DOHH2 (cell line): Measurements from ENCODE around the gene SLC39A2.

Experiments used
- H3F3A ChIP-seq: fragments of 200-600 bp; sonication (generic), shearing (Covaris generic); 2 replicates; pipeline ENCODE4 v1.6.0; 2016; ENCODE audit warnings: antibody characterized with exemption, mild to moderate bottlenecking; ENCODE audit not compliant: control insufficient read depth, insufficient read depth
- H3K27ac ChIP-seq: fragments of 200-600 bp; sonication (generic); 2 replicates; pipeline ENCODE4 v1.5.1; 2014; ENCODE audit warnings: low read depth, mild to moderate bottlenecking, low read length, moderate library complexity
- H3K27me3 ChIP-seq: fragments of 200-600 bp; sonication (generic); 2 replicates; pipeline ENCODE4 v1.6.1; 2014; ENCODE audit warnings: mild to moderate bottlenecking, low read length, mixed read lengths; ENCODE audit not compliant: control insufficient read depth
- H3K36me3 ChIP-seq: fragments of 200-600 bp; sonication (generic); 2 replicates; pipeline ENCODE4 v1.6.1; 2014; ENCODE audit warnings: mild to moderate bottlenecking, low read length, moderate library complexity, mixed read lengths; ENCODE audit not compliant: control insufficient read depth
- H3K4me1 ChIP-seq: fragments of 200-600 bp; sonication (generic); 2 replicates; pipeline ENCODE4 v1.6.1; 2014; ENCODE audit warnings: mild to moderate bottlenecking, low read length, mixed read lengths; ENCODE audit not compliant: control insufficient read depth
- H3K4me2 ChIP-seq: fragments of 200-600 bp; sonication (generic); 2 replicates; pipeline ENCODE4 v1.6.0; 2014; ENCODE audit warnings: mild to moderate bottlenecking, low read length, moderate library complexity
- H3K4me3 ChIP-seq: fragments of 200-600 bp; sonication (generic); 2 replicates; pipeline ENCODE4 v1.5.1; 2014; ENCODE audit warnings: mild to moderate bottlenecking, low read length, mixed read lengths
- H3K79me2 ChIP-seq: fragments of 200-600 bp; sonication (generic); 2 replicates; pipeline ENCODE4 v1.6.1; 2014; ENCODE audit warnings: mild to moderate bottlenecking, low read length, mixed read lengths; ENCODE audit not compliant: control insufficient read depth
- H3K9me2 ChIP-seq: fragments of 200-600 bp; sonication (generic); replicated peaks from 2 replicates; pipeline ENCODE4 v1.6.1; 2014; ENCODE audit warnings: mild to moderate bottlenecking, low read length, mixed read lengths; ENCODE audit not compliant: control insufficient read depth
- H3K9me3 ChIP-seq: fragments of 200-600 bp; sonication (generic); 2 replicates; pipeline ENCODE4 v1.6.1; 2014; ENCODE audit warnings: antibody characterized with exemption, low read length, mixed read lengths; ENCODE audit not compliant: control insufficient read depth, insufficient read depth
- H4K20me1 ChIP-seq: fragments of 200-600 bp; sonication (generic); 2 replicates; pipeline ENCODE4 v1.6.0; 2014; ENCODE audit warnings: low read depth, mild to moderate bottlenecking, antibody characterized with exemption, low read length, moderate library complexity; ENCODE audit not compliant: control insufficient read depth, insufficient read depth
- CTCF ChIP-seq: fragments of 200-600 bp; sonication (generic); IDR thresholded peaks from one replicate; pipeline ENCODE4 v1.5.1; 2014; ENCODE audit warnings: antibody characterized with exemption, mild to moderate bottlenecking, low read depth, low read length; ENCODE audit not compliant: poor library complexity, severe bottlenecking
- EZH2phosphoT487 ChIP-seq: fragments of 200-600 bp; sonication (generic); IDR thresholded peaks from 2 replicates; pipeline ENCODE4 v1.6.1; 2017; ENCODE audit warnings: borderline replicate concordance, mild to moderate bottlenecking, antibody characterized with exemption, low read length, moderate library complexity, mixed read lengths

The SLC39A2 gene

GRCh38 chr14:21025371-21026273, 26.5 kb downstream of the SLC39A2 start:
- no peaks in the 10 kb centered on the region for H3K79me2 ChIP-seq
- no peak for TF ChIP-seq EZH2phosphoT487
- TF ChIP-seq CTCF: no peak
- H3F3A ChIP-seq: no peaks in the 10 kb centered on the region
- no peaks in the 10 kb centered on the region for H3K36me3 ChIP-seq
- H3K9me3 ChIP-seq: no peaks in the 10 kb centered on the region
- no peaks in the 10 kb centered on the region for H4K20me1 ChIP-seq
- no peak overlapping the region for H3K4me3 ChIP-seq
- no peak overlapping the region for H3K27ac ChIP-seq
- H3K9me2 ChIP-seq: no peaks in the 10 kb centered on the region
- H3K27me3 ChIP-seq: peaks cover 45% of the 10 kb centered on the region
- no peaks in the 10 kb centered on the region for H3K4me1 ChIP-seq
- H3K4me2 ChIP-seq: peak overlapping the region; percentile 24; the same call in 1 of the 2 replicates

- Histone ChIP-seq H3K9me2 (no peaks in the 10 kb centered on the region), H3K79me2 (no peaks in the 10 kb centered on the region), H3K9me3 (no peaks in the 10 kb centered on the region), H3K27me3 (peaks cover 41% of the 10 kb centered on the region), H3F3A (no peaks in the 10 kb centered on the region), H3K4me3 (no peak overlapping the region), H3K4me1 (no peaks in the 10 kb centered on the region), H4K20me1 (no peaks in the 10 kb centered on the region), H3K4me2 (no peak overlapping the region), H3K27ac (no peak overlapping the region), H3K36me3 (no peaks in the 10 kb centered on the region)
- TF ChIP-seq EZH2phosphoT487: no peak
- TF ChIP-seq CTCF: no peak
Measured at GRCh38 chr14:21026274-21026987, 27.3 kb downstream of the SLC39A2 start.

- no peak for TF ChIP-seq EZH2phosphoT487
- TF ChIP-seq CTCF: no peak
- no peaks in the 10 kb centered on the region for H3K9me2 ChIP-seq
- H3K27me3 ChIP-seq: peaks cover 41% of the 10 kb centered on the region
- H3K4me3 ChIP-seq: no peak overlapping the region
- H3K9me3 ChIP-seq: no peaks in the 10 kb centered on the region
- no peaks in the 10 kb centered on the region for H3K79me2 ChIP-seq
- H3K36me3 ChIP-seq: no peaks in the 10 kb centered on the region
- no peaks in the 10 kb centered on the region for H3K4me1 ChIP-seq
- no peak overlapping the region for H3K4me2 ChIP-seq
- no peaks in the 10 kb centered on the region for H4K20me1 ChIP-seq
- no peaks in the 10 kb centered on the region for H3F3A ChIP-seq
- H3K27ac ChIP-seq: no peak overlapping the region
Measured at GRCh38 chr14:21026988-21027315, 27.9 kb downstream of the SLC39A2 start.
